GM21423 (cell line): ENCODE measurements around the gene CMIP.

Source experiments
- ATAC-seq: cut with Tn5 transposase; IDR thresholded peaks from one replicate; pipeline ENCODE4 v1.9.1; 2021; ENCODE audit warnings: mild to moderate bottlenecking, moderate library complexity; ENCODE audit not compliant: unreplicated experiment

Gene CMIP

DNA sequence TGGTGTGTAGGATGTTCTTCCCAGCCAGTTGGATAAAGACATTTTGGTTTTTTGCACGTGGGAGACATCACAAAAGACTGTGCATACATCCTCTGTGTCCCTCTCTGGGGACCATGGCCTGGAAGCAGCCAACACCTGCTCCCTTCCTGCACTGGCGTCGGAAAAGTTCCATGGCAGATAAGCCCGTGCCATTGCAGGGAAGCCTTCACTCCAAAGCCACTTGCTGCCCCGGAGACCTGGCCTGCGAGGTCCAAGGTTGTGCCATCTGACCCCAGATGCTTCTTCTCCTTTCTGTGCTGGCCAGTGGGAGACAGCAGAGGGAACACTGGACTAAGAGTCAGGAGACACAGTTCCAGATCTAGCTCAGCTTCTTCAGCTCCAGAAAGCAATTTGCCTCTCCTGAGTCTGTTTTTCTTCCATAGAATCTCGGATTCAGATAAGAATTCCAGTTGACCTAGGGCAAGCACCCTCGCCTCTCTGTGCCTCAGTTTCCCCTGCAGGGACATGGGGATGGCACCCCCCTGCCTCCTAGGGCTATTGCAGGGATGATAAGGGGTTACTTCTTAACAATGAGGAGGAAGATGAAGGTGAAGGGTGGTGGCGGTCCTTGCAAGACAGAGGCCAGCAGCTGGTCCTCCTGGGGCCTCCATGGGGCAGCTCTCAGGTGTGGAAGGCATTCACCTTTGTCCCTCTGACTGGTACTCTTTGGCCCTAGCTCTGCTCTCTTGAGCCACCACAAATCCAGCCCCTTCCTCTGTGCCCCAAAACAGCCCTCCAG lies 134.2 kb downstream of the CMIP start:
- no peak for ATAC-seq

DNA sequence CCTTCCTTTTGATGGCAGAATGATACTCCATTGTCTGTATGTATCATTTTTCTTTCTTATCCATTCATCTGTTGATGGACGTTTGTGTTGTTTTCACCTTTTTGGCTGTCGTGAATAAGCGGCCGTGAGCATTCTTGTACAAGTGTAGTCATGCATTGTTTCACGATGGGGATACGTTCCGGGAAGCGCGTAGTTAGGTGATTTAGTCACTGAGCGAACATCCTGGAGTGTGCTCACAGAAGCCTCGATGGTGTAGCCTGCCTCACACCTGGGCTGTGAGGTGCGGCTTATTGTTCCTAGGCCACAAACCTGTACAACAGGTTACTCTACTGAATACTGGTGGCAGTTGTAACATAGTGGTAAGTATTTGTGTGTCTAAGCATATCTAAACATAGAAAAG lies 136.5 kb downstream of the CMIP start:
- no peak for ATAC-seq

DNA sequence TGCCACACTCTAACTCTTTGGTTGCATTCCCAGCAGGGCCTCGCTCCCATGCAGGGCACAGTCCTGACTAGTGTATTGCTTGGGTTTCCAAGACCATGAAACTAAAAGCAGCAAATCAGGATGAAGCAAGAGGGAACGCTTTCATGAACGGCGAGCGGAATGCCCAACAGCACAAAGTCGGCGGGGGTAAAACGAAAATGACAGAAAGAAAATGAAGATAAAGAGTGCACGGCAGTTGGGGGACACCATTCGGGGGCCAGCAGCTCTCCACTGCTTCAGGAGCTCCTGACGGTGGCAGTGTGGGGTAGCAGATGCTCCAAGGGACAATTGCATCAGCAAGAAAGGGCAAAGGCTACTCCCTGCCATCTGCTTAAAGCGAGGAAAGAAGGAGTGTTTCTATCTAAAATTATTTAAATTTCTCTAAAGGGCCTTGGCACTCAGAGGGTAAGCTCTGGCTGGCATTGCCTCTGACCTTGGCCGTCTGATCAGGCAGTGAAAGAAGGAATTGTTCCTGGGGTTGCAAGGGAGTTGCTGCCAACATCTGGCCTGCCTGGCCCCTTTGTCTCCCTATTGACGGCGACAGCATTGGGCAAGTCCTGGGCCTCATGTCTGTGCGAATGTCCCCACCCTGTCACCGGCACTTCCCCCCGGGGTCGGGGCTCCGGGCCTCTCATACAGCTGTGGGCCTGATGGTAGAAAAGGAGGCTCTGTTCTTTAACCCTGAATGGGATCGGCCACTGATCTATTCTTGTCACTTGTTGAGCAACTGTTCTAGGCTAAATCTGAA lies 138.2 kb downstream of the CMIP start:
- ATAC-seq = no peak

DNA sequence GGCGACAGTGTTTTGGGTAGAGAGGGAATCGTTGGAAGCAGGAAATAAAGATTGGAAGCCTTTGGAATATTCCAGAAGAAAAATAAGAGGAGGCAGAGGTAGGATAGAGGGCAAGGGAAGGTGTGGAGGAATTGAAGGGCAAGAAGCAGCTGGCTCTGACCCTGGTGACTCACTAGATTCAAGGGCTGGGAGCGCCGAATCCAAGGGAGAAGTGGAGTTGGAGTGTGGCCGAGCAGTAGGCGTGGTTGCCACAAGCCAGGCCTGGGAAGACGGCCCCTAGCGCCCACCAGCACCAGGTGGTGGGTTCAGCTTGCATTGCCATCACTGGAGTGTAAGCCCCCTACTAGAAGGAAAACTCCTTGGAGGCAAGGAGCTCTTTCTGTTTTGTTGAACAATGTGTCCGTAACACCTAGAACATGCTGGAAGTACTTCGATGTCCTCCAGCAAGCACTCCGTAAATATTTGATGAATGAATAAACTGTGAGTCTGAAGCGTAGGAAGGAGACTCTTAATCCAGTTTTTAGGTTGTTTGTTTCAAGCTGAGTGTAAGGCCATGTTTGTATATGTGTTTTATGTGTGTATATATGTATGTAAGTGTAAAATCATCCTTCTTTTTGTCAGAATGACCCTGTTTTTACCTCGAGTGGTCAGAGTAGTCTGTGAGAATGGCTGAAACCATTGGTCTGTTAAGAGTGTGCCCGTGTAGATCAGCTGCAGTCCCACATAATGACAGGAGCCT lies 139.5 kb downstream of the CMIP start:
- no peak for ATAC-seq

DNA sequence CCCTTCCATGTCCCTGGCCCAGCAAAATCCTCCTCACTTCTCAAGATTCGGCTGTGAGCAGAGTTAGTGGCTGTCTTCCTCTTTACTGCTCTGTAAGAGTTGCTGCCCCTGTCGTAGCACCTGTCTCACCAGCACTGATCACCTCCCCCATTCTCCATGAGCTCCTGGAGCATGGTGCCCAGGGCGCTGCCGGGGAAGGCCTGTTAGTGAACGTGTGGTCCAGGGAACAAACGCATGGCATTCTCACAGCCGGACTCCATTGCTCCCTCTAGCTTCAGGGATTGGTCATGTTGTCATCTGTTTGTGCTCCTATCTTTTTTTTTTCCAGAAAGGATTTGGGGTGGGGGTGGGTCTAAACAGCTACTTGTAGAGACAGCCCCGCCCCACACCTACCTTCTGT lies 141.2 kb downstream of the CMIP start:
- no peak for ATAC-seq

DNA sequence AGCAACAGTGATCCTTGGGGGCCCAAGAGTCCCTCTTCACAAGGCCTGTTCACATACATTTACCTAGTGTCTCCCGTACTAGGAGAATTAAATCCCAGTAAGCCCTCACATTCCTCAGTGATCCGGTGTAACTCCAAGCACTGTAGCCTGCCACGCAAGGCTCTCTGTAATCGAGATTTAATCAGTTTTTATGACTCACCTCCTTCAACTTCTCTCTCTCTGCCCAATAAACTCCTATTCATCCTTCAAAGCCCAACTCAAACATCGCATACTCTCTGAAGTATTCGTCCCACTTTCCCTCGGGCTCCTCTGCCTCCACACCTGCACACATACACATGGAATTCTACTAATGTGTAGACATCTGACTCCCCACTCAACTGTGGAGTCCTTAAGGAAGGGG lies 141.8 kb downstream of the CMIP start:
- ATAC-seq = no peak

DNA sequence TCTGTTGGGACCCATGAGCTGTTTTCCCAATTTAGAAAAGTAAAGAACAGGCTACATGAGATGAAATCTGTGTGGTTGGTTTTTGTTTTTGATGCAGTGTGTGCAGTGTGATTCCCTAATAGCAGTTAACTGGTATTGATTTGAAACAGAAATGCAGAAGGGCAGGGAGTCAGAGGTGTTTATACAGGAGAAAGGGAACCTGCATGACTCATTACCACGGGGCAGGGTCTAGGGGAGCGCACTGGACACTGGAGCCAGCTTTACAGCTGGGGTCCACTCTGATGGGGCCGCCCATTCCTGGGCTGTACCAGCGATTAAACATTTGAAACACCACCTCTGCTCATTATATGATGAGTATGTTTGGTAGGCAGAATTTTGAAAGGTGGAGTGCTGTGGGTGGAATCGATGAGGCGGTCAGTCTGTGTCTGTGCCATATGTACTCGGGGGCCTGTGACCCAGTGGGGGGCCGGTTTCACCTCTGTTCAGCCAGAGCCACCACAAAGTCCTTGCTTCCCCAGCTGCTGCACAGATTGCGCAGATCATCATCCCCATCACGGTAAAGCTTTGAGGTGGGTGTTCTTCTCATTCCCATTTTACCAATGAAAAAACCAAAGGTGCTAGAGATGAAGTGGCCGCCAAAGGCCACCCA lies 142.5 kb downstream of the CMIP start:
- no peak for ATAC-seq

DNA sequence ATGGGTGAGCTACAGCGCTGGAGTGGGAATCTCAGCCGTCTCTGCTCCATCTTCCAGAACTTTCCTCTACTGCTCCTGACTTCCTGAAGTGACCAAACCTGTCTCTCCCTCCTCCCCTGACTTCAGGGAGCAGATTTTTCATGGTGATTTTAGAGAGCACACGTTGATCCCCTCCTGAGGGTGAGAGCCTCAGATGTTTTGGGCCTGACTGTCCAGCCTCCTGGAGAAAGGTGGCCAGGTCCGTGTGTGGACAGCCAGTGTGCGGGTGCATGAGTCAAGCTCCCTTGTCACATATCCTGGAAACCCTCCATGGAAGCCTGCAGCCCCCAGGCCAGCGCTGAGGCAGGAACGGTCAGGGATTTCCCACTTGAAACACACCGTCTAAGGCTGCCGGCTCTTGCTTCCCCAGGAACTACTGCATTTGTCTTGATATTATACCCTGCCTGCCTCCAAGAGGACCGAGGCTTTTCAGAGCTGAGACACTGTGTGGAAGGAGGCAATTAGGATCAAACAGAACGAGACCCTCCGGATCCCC lies 143.1 kb downstream of the CMIP start:
- ATAC-seq = no peak

DNA sequence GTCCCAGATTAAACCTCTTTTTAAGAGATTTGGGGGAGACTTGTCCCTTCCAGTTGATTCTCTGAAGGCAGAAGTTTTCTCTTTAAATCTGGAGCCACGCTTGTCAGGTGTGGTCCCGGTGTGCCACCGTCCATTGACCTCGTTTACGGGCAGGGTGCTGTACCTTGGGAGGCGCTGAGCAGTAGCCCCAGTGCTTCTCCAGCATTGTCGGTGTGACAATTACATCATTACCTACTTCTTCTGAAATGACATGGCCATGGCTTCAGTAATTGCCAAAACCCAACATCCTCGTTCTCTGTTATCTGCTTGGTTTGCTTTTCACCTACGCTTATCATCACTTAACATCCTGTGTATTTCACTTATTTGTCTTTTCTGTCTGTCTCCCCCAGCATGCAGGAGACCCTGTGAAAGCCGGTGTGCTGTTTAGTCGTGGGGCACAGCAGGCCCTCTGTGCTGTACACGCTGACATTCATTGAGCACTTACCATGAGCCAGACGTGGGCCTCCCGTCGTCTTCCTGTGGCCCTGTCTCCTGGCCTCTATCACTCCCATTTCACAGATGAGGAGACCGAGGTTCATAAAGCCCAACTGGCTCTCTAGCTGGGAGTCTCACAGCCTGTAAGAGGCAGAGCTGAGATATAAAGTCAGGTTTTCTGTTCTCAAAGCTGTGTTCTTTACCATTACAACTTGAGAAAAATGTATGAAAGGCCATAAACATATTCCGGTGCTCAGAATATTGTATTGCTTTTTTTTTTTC lies 143.9 kb downstream of the CMIP start:
- no peak for ATAC-seq

DNA sequence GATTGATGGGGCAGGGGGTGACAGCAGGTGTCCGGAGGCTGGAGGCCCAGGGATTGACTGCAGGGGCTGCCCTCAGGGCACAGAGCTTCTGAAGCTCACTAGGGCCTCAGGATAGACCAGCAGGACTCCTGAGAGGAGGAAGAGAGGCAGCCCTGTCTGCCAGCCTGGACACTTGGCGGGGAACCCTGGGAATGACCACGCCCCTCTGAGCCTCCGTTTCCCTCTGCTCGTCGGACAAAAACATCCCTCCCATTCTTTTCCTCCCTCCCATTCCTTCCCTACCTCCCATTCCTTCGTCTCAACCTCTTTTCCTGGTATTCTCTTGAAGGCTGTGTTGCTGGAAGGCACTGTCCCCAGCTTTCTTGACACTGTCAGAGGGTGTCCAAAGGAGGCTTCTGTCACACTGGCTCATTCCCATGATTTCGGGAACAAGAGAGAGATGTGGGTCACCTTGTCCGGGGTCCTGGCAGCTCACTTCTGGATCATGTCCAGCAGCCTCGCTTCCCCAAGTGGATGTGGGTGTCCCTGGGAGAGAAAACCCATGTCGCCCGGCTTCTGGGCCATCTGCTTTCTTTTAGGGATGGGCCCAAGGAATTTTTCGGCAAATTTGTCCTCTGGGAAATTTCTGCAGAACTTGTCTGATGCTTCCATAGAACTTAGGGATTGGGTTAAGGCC lies 145.5 kb downstream of the CMIP start:
- ATAC-seq = no peak

DNA sequence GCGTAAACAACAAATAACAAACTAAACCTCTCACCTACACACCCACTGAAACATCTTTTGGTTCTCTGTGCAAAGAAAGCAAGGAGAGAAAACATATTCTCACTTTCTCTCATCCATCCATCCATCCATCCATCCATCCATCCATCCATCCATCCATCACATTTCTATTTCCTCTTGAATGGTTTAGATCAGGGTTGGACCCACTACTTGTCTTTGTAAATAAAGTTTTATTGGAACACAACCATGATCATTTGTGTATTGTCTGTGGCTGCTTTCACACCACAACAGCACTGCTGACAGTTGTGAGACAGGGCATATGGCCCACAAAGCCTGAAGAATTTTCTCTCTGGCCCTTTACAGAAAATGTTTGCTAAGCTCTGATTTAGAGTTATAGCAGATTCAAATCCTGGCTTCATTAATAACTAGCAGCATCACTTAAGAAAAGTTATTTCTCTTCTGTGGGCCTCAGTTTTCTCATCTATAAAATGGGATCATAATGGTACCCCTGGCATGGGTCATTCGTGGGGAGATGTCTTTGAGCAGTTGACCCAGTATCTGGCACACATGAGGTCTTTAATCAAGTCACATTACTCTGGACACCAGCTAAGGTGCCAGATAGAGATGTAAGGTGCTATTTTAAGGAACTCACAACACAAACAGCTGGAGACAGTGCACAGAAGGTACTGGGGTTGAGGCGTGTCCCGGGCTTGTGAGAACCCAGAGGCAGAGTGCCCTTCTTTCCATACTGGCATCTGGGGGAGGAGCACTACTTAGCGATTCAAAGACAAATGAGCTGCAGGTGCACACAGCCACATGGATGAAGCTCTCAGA lies 146.3 kb downstream of the CMIP start:
- ATAC-seq = no peak

DNA sequence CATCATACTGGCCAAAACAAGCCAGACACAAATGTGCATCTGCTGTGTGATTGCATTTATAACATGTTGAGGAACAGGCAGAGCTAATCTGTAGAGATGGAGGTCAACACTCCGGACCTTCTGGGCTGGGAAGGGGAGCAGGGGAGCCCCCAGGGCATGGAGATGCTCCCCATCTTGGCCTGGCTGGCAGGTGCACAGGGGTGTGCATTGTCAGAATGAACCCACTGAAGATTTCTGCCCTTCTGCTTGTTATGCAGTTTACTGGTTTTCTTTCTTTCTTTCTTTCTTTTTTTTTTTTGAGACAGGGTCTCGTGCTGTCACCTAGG lies 146.9 kb downstream of the CMIP start:
- ATAC-seq = no peak

DNA sequence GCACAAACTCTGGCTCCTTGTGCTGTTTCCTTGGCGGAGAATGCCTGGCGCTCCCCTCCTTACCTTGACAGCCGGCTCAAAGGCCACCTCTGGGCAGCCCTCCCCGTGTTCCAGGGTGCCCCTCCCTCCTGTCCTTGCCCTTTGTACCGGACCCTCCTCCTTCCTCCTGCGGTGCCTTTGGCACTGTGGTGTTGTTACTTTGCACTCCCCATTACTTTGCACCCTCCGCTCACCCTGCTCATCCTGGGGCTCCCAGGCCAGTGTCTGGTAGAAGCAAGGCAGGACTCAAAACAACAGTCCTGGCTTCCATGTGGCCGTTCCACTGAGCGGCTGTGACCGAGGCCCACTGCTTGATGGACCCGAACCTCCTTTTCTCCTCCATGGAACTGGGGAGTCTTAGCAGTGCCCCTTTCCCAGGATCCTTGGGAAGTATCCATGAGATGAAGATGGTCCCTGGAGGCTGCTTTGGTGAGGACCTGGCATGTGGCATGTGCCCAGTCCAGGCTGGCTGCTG lies 147.8 kb downstream of the CMIP start:
- no peak for ATAC-seq

DNA sequence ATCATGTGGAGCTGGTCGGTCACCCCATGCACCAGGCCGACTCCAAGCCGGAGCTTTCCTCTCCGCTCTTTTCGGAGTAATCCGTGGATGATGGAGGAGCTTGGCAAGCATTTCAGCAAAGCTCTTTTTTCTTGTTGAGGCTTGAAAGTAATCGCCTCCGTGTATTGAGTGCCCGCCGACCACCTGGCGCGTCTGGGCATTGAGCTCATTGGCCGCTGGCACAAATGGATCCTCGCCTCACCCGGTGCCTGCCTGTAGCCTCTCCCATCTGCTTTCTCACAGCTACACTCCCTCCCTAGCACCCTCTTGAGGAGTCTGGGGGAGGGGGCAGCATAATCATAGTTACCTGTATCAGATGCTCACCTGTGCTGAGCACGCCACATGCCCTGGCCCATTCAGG lies 148.9 kb downstream of the CMIP start:
- no peak for ATAC-seq

DNA sequence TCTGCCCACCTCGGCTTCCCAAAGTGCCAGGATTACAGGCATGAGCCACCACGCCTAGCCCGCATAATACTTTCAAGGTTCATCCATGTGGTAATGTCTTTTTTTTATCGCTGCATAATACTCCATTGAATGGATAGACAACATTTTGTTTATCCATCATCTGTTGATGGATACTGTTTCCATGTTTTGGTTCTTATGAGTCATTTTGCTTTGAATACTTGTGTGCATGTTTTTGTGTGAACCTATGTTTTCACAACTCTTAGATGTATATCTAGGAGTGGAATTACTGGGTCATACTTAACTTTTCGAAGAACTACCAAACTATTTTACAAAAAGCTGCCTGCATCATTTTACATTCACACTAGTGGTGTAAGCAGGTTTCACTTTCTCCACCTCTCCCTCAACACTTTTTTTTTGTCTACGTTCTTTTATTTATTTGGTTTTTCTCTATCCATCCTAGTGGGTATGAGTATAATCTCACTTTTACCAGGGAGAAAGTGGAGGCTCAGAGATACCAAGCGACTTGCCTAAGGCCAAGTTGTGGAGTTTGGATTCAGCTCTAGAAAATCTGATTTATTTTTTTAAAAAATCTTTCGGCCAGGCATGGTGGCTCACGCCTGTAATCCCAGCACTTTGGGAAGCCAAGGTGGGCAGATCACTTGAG lies 151.2 kb downstream of the CMIP start:
- ATAC-seq = no peak

DNA sequence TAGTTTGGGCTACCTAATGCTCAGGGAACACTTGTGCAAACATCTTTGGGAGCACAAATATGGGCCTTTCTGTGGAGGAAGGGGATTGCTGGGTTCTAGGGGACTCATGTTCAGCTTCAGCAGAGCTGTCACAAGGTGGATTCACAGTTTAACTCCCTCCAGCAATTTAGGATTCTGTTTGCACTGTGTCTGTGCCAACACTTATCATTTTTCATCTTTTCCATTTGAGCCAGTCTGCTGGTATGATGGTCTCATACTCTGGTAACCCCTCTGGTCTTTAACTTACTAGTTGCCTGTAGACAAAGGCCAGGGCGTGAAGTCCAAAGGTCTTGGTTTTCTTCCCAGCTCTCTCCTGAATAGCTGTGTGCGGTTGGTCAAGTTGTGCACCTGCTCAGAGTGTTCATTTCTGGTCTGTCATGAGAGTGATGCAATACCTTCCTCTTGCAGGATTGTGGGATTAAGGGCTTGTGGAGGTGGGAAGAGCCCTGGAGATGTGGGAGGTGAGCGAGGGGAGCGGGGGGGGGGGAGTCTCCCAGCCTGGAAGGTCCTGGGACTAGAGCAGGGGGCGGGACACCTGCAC lies 152.6 kb downstream of the CMIP start:
- no peak for ATAC-seq

DNA sequence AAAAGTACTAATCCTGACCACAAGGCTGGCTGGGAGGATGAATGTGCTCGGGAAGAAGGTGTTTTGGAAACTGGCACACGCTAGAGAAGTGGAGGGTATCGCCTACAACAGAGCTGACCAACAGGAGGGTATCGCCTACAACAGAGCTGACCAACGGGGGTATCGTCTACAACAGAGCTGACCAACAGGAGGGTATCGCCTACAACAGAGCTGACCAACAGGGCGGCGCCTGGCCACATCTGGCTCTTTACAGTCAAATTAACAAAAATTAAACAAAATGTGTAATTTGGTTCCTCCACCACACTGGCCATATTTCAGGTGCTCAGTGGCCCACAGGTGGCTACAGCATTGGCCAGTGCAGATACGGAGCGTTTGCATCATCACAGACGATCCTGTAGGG lies 153.5 kb downstream of the CMIP start:
- ATAC-seq = no peak
